ENCODE measurements around the gene COG4.

- TF ChIP-seq CTCF (IDR thresholded peaks at IDR 0.05 in 2 of 3, conservative IDR thresholded peaks at IDR 0.05 in 1 of 3; ENCODE audit: borderline replicate concordance in 1 of 3, insufficient read depth in 1 of 3, low read depth in 2 of 3, low read length in 2 of 3) (no peak), JUND (IDR thresholded peaks at IDR 0.05) (no peak), EZH2 (IDR thresholded peaks at IDR 0.05) (no peak), ELF1 (IDR thresholded peaks at IDR 0.05; ENCODE audit: borderline replicate concordance, low read depth) (no peak), TCF7L2 (IDR thresholded peaks at IDR 0.05; ENCODE audit: borderline replicate concordance, extremely low read depth, insufficient read depth, insufficient read length) (no peak)
Measured at GRCh38 chr16:70481929-70482536, 41.3 kb downstream of the COG4 start.
